GM23338 (cell line): ENCODE results near the gene PGRMC2. TPM values are rescaled to one million over a fixed set of nuclear protein-coding genes. Genes with fewer than 3 reads are reported as not detected.

Experiments
- ATAC-seq: fragments of 200-7000 bp; cut with Tn5 transposase; 3 replicates; pipeline ENCODE4 v1.9.1; 2020
- DNase-seq: peaks from one replicate; pipeline ENCODE4 v3.0.0-alpha.2; 2015; ENCODE audit warnings: low spot score
- H2AFZ ChIP-seq: fragments of 200-600 bp; sonication (generic); 2 replicates; pipeline ENCODE4 v1.8.0; 2016; ENCODE audit warnings: antibody characterized with exemption, mild to moderate bottlenecking, moderate library complexity
- H3F3A ChIP-seq: fragments of 200-600 bp; sonication (generic); replicated peaks from 2 replicates; pipeline ENCODE4 v1.8.0; 2017; ENCODE audit warnings: antibody characterized with exemption, mixed run types, low read depth
- H3K27ac ChIP-seq: fragments of 200-600 bp; sonication (generic); 2 replicates; pipeline ENCODE4 v1.6.1; 2016; ENCODE audit warnings: low read depth
- H3K27me3 ChIP-seq: fragments of 200-600 bp; sonication (generic); 2 replicates; pipeline ENCODE4 v1.8.0; 2016; ENCODE audit warnings: mild to moderate bottlenecking, mixed run types, moderate library complexity; ENCODE audit not compliant: insufficient read depth
- H3K36me3 ChIP-seq: fragments of 200-600 bp; sonication (generic); 2 replicates; pipeline ENCODE4 v1.8.0; 2016; ENCODE audit warnings: mild to moderate bottlenecking; ENCODE audit not compliant: insufficient read depth
- H3K4me1 ChIP-seq: fragments of 200-600 bp; sonication (generic); 2 replicates; pipeline ENCODE4 v1.8.0; 2016; ENCODE audit warnings: mild to moderate bottlenecking, moderate library complexity; ENCODE audit not compliant: insufficient read depth
- H3K4me2 ChIP-seq: fragments of 200-600 bp; sonication (generic); 2 replicates; pipeline ENCODE4 v1.7.1; 2017; ENCODE audit warnings: mixed run types
- H3K4me3 ChIP-seq: fragments of 200-600 bp; sonication (generic); 2 replicates; pipeline ENCODE4 v1.6.1; 2016; ENCODE audit warnings: mixed run types
- H3K79me2 ChIP-seq: fragments of 200-600 bp; sonication (generic); replicated peaks from 2 replicates; pipeline ENCODE4 v1.8.0; 2017; ENCODE audit warnings: mild to moderate bottlenecking; ENCODE audit not compliant: insufficient read depth
- H3K9me2 ChIP-seq: fragments of 200-600 bp; sonication (generic); 2 replicates; pipeline ENCODE4 v1.8.0; 2017; ENCODE audit not compliant: insufficient read depth
- H4K20me1 ChIP-seq: fragments of 200-600 bp; sonication (generic); replicated peaks from 2 replicates; pipeline ENCODE4 v1.8.0; 2017; ENCODE audit warnings: mild to moderate bottlenecking; ENCODE audit not compliant: insufficient read depth
- H3K27ac Mint-ChIP-seq: 2 replicates; pipeline ENCODE4 v1.8.0; 2020; ENCODE audit warnings: inconsistent platforms, mild to moderate bottlenecking, moderate library complexity, mixed read lengths
- H3K27me3 Mint-ChIP-seq: 3 replicates; pipeline ENCODE4 v1.8.0; 2022; ENCODE audit warnings: low read depth, mild to moderate bottlenecking, moderate library complexity, mixed read lengths, inconsistent platforms; ENCODE audit not compliant: insufficient read depth, poor library complexity
- H3K36me3 Mint-ChIP-seq: 3 replicates; pipeline ENCODE4 v1.8.0; 2021; ENCODE audit warnings: low read depth, mild to moderate bottlenecking, inconsistent platforms, moderate library complexity, mixed read lengths
- H3K4me1 Mint-ChIP-seq: 3 replicates; pipeline ENCODE4 v1.8.0; 2020; ENCODE audit warnings: mild to moderate bottlenecking, inconsistent platforms, mixed read lengths
- H3K4me3 Mint-ChIP-seq: 3 replicates; pipeline ENCODE4 v1.8.0; 2021; ENCODE audit warnings: moderate library complexity, mild to moderate bottlenecking, inconsistent platforms, mixed read lengths
- H3K9me3 Mint-ChIP-seq: 3 replicates; pipeline ENCODE4 v1.8.0; 2020; ENCODE audit warnings: moderate library complexity, mild to moderate bottlenecking, inconsistent platforms, mixed read lengths
- CREB1 ChIP-seq: fragments of 250-450 bp; sonication (Bioruptor Pico); IDR thresholded peaks from 2 replicates; pipeline ENCODE4 v1.5.0; 2020; ENCODE audit warnings: low read depth, mild to moderate bottlenecking, moderate library complexity
- CTCF ChIP-seq, 2 experiments: fragments of 200-600 bp in 1 of 2; sonication (generic) in 1 of 2; conservative IDR thresholded peaks; 2 replicates each; pipeline versions ENCODE4 v1.5.1 to v1.6.1; 2016 to 2017; ENCODE audit warnings: antibody characterized with exemption in 2 of 2, low read depth in 2 of 2, mild to moderate bottlenecking in 2 of 2, moderate library complexity in 1 of 2
- ETS1 ChIP-seq: IDR thresholded peaks from 2 replicates; pipeline ENCODE4 v1.6.1; 2016; ENCODE audit warnings: antibody characterized with exemption
- EZH2 ChIP-seq: fragments of 200-600 bp; sonication (generic); IDR thresholded peaks from one replicate; pipeline ENCODE4 v1.8.0; 2017; ENCODE audit warnings: antibody characterized with exemption, mild to moderate bottlenecking, low read depth; ENCODE audit not compliant: unreplicated experiment
- EZH2phosphoT487 ChIP-seq: fragments of 200-600 bp; sonication (generic); IDR thresholded peaks from one replicate; pipeline ENCODE4 v1.8.1; 2018; ENCODE audit warnings: antibody characterized with exemption; ENCODE audit not compliant: unreplicated experiment
- JUNB ChIP-seq: IDR thresholded peaks from one replicate; pipeline ENCODE4 v1.6.1; 2016; ENCODE audit warnings: antibody characterized with exemption; ENCODE audit not compliant: unreplicated experiment
- NANOG ChIP-seq: IDR thresholded peaks from 2 replicates; pipeline ENCODE4 v1.6.1; 2016; ENCODE audit warnings: antibody characterized with exemption, borderline replicate concordance
- POLR2AphosphoS5 ChIP-seq: IDR thresholded peaks from 2 replicates; pipeline ENCODE4 v1.6.1; 2016; ENCODE audit warnings: antibody characterized with exemption, low read depth
- REST ChIP-seq: IDR thresholded peaks from one replicate; pipeline ENCODE4 v1.6.1; 2018; ENCODE audit warnings: antibody characterized with exemption; ENCODE audit not compliant: unreplicated experiment
- STAT1 ChIP-seq: IDR thresholded peaks from one replicate; pipeline ENCODE4 v1.6.1; 2016; ENCODE audit warnings: antibody characterized with exemption; ENCODE audit not compliant: unreplicated experiment
- ZNF114 ChIP-seq: fragments of 250-450 bp; sonication (Bioruptor Pico); IDR thresholded peaks from 2 replicates; pipeline ENCODE4 v1.5.0; 2020; ENCODE audit warnings: mild to moderate bottlenecking, moderate library complexity
- ZNF331 ChIP-seq: fragments of 250-450 bp; sonication (Bioruptor Pico); IDR thresholded peaks from 2 replicates; pipeline ENCODE4 v1.5.0; 2020; ENCODE audit warnings: low read depth, mild to moderate bottlenecking, moderate library complexity
- ZNF462 ChIP-seq: fragments of 250-450 bp; sonication (Bioruptor Pico); IDR thresholded peaks from 2 replicates; pipeline ENCODE4 v1.5.0; 2020; ENCODE audit warnings: mild to moderate bottlenecking, moderate library complexity
- polyA plus RNA-seq: library from polyadenylated mRNA; unstranded; fragments of >200 nt; fragmentation: Nextera tagmentation; extraction: Ambion mirVana; gene quantifications from 2 replicates; pipeline ENCODE4 v1.2.1, GENCODE V29; 2016
- total RNA-seq: library from RNA; depleted of rRNA; stranded (reverse); fragments of >200 nt; shearing (Covaris generic); gene quantifications from 2 replicates; pipeline ENCODE4 v1.2.3, GENCODE V29; 2014

PGRMC2 gene
- total and polyA plus RNA-seq, 2 experiments from 2014 or later = 40.2 to 61.9 TPM

- TF ChIP-seq CREB1 (CRISPR knock-in tag) = no peak
- no peak for TF ChIP-seq EZH2phosphoT487
- TF ChIP-seq CTCF (conservative IDR thresholded peaks at IDR 0.05; ENCODE audit: low read depth in 2 of 2) = no peak
- no peak for TF ChIP-seq NANOG
- no peak for TF ChIP-seq ZNF114 (CRISPR knock-in tag)
- TF ChIP-seq ETS1 = no peak
- no peak for TF ChIP-seq REST
- TF ChIP-seq STAT1 = no peak
- no peak for TF ChIP-seq ZNF331 (CRISPR knock-in tag)
- no peak for TF ChIP-seq EZH2
- no peak for TF ChIP-seq POLR2AphosphoS5
Measured at GRCh38 chr4:128234836-128235235, 52.8 kb downstream of the PGRMC2 start (continued).

- Histone ChIP-seq H4K20me1 (no peaks in the 10 kb centered on the region), H3K79me2 (no peaks in the 10 kb centered on the region), H3F3A (no peaks in the 10 kb centered on the region), H3K4me3 (no peak overlapping the region), H3K4me2 (no peak overlapping the region), H3K27me3 (no peaks in the 10 kb centered on the region), H3K4me1 (no peaks in the 10 kb centered on the region), H3K27ac (no peak overlapping the region), H3K9me2 (no peaks in the 10 kb centered on the region; the same call in 1 of the 2 replicates), H3K36me3 (no peaks in the 10 kb centered on the region), H2AFZ (no peak overlapping the region)
- peaks cover 3% of the 10 kb centered on the region; the same call in 1 of the 3 replicates for H3K4me1 Mint-ChIP-seq
- no peak for DNase-seq
- ATAC-seq = no peak
- H3K36me3 Mint-ChIP-seq = no peaks in the 10 kb centered on the region
- no peaks in the 10 kb centered on the region for H3K27me3 Mint-ChIP-seq
- no peak overlapping the region for H3K4me3 Mint-ChIP-seq
- H3K27ac Mint-ChIP-seq = no peak overlapping the region
- no peaks in the 10 kb centered on the region; the same call in 1 of the 3 replicates for H3K9me3 Mint-ChIP-seq
- TF ChIP-seq CREB1 (CRISPR knock-in tag) (no peak), ZNF331 (CRISPR knock-in tag) (no peak), ZNF462 (CRISPR knock-in tag) (no peak), EZH2phosphoT487 (no peak), JUNB (no peak)
Measured at GRCh38 chr4:128232719-128233118, 54.9 kb downstream of the PGRMC2 start.
